Keratinocyte (primary cell): ENCODE data around the gene TMEM45A. TPM values are rescaled to one million over a fixed set of nuclear protein-coding genes. Genes with fewer than 3 reads are reported as not detected.

Source experiments
- DNase-seq: peaks from one replicate; pipeline ENCODE4 v3.0.0-alpha.2; 2011; ENCODE audit warnings: low read depth, missing footprints, low spot score
- FAIRE-seq: peaks from 2 replicates; lab custom pipeline; 2011; peaks lifted over from hg19 to GRCh38; lab: Jason Lieb, UNC
- H2AFZ ChIP-seq: 2 replicates; pipeline ENCODE4 v1.6.0; 2012; ENCODE audit warnings: low read length, control low read depth, inconsistent platforms; ENCODE audit not compliant: control insufficient read depth
- H3K27ac ChIP-seq: 2 replicates; pipeline ENCODE4 v1.5.1; 2011; ENCODE audit warnings: low read length; ENCODE audit not compliant: control insufficient read depth, insufficient read depth
- H3K27me3 ChIP-seq: 3 replicates; pipeline ENCODE4 v1.6.0; 2011; ENCODE audit warnings: low read length; ENCODE audit not compliant: control insufficient read depth, insufficient read depth; ENCODE audit errors: extremely low read depth
- H3K36me3 ChIP-seq, 2 experiments: 2 replicates in 1 of 2; 3 replicates in 1 of 2; pipeline ENCODE4 v1.5.1; 2011; ENCODE audit warnings: low read length in 2 of 2, mild to moderate bottlenecking in 1 of 2; ENCODE audit not compliant: control insufficient read depth in 2 of 2, insufficient read depth in 2 of 2; ENCODE audit errors: extremely low read depth in 1 of 2
- H3K4me1 ChIP-seq: 3 replicates; pipeline ENCODE4 v1.5.1; 2011; ENCODE audit warnings: low read length; ENCODE audit not compliant: control insufficient read depth, insufficient read depth; ENCODE audit errors: extremely low read depth
- H3K4me2 ChIP-seq: 3 replicates; pipeline ENCODE4 v1.6.0; 2011; ENCODE audit warnings: low read depth, low read length; ENCODE audit not compliant: control insufficient read depth, insufficient read depth; ENCODE audit errors: extremely low read depth
- H3K4me3 ChIP-seq, 3 experiments: fragments of 200-600 bp in 1 of 3; sonication (generic) in 1 of 3; 2 replicates in 2 of 3; 3 replicates in 1 of 3; pipeline ENCODE4 v1.5.1; 2011 to 2016; ENCODE audit warnings: low read length in 3 of 3, mild to moderate bottlenecking in 3 of 3, control low read depth in 2 of 3, inconsistent platforms in 1 of 3, low read depth in 1 of 3, mixed read lengths in 1 of 3, mixed run types in 1 of 3, moderate library complexity in 1 of 3; ENCODE audit not compliant: control insufficient read depth in 2 of 3, insufficient read depth in 2 of 3; ENCODE audit errors: extremely low read depth in 1 of 3
- H3K79me2 ChIP-seq: 2 replicates; pipeline ENCODE4 v1.6.0; 2012; ENCODE audit warnings: low read length; ENCODE audit not compliant: control insufficient read depth, insufficient read depth
- H3K9ac ChIP-seq: 3 replicates; pipeline ENCODE4 v1.6.0; 2011; ENCODE audit warnings: low read length; ENCODE audit not compliant: control insufficient read depth, insufficient read depth; ENCODE audit errors: extremely low read depth
- H3K9me1 ChIP-seq: 3 replicates; pipeline ENCODE4 v1.6.0; 2011; ENCODE audit warnings: low read length; ENCODE audit not compliant: control insufficient read depth, insufficient read depth; ENCODE audit errors: extremely low read depth
- H3K9me3 ChIP-seq: 2 replicates; pipeline ENCODE4 v1.5.1; 2012; ENCODE audit warnings: low read depth, low read length; ENCODE audit not compliant: control insufficient read depth
- H4K20me1 ChIP-seq: 3 replicates; pipeline ENCODE4 v1.6.0; 2011; ENCODE audit warnings: low read length; ENCODE audit not compliant: control insufficient read depth, insufficient read depth; ENCODE audit errors: extremely low read depth
- CTCF ChIP-seq, 3 experiments: IDR thresholded peaks in 1 of 3; conservative IDR thresholded peaks in 1 of 3; optimal IDR thresholded peaks in 1 of 3; 2 replicates in 2 of 3; 3 replicates in 1 of 3; pipeline versions ENCODE3 to v1.5.1; 2011; ENCODE audit warnings: low read length in 3 of 3, mild to moderate bottlenecking in 3 of 3, moderate library complexity in 2 of 3, control low read depth in 1 of 3, inconsistent platforms in 1 of 3; ENCODE audit not compliant: insufficient read depth in 2 of 3; ENCODE audit errors: extremely low read depth in 1 of 3
- EZH2 ChIP-seq: IDR thresholded peaks from one replicate; pipeline ENCODE4 v1.6.1; 2012; ENCODE audit warnings: inconsistent platforms, mild to moderate bottlenecking, low read length, moderate library complexity
- dilution Hi-C: fragments of 300-500 bp; cut with MboI; formaldehyde crosslinking; loops from one replicate; pipeline ENCODE4 v1.7.0; 2020; ENCODE audit warnings: low sequenced_read_pairs; ENCODE audit not compliant: extremely low pct_ligation_motif_present
- polyA plus RNA-seq, 5 experiments: library from polyadenylated mRNA; depleted of rRNA in 3 of 5; stranded (reverse) in 3 of 5; stranded (forward) in 1 of 5; unstranded in 1 of 5; fragments of >200 nt; gene quantifications; 1 replicate in 1 of 5; 2 replicates in 3 of 5; 3 replicates in 1 of 5; pipeline versions ENCODE4 v1.2.1 to v1.2.3, GENCODE V29; 2011 to 2012; ENCODE audit warnings: missing spikeins in 2 of 5, low read depth in 1 of 5, low replicate concordance in 1 of 5

The TMEM45A gene
- polyA plus RNA-seq, 1 donor (not counting 4 experiments of a cell fraction or from before 2014, with no cell fraction given), result 57.2 TPM

GRCh38 chr3:100615684-100616083, 123.3 kb downstream of the TMEM45A start:
- H4K20me1 ChIP-seq, result no peaks in the 10 kb centered on the region
- H3K4me2 ChIP-seq, result no peak overlapping the region
- no peak overlapping the region for H2AFZ ChIP-seq
- no peak for TF ChIP-seq CTCF (optimal IDR thresholded peaks at IDR 0.05 in 1 of 3, IDR thresholded peaks at IDR 0.05 in 1 of 3, conservative IDR thresholded peaks at IDR 0.05 in 1 of 3; ENCODE audit: extremely low read depth in 1 of 3, insufficient read depth in 2 of 3, low read length in 3 of 3)
- TF ChIP-seq EZH2, result no peak
- no peak overlapping the region for H3K9ac ChIP-seq
- no peaks in the 10 kb centered on the region for H3K4me1 ChIP-seq
- no peak for DNase-seq
- dilution Hi-C loops, result no loop called here
- no peak overlapping the region for H3K4me3 ChIP-seq
- H3K9me1 ChIP-seq, result no peaks in the 10 kb centered on the region
- H3K27ac ChIP-seq, result no peak overlapping the region
- FAIRE-seq, result no peak
- no peaks in the 10 kb centered on the region for H3K9me3 ChIP-seq
- no peaks in the 10 kb centered on the region for H3K36me3 ChIP-seq
- no peaks in the 10 kb centered on the region for H3K27me3 ChIP-seq
- H3K79me2 ChIP-seq, result no peaks in the 10 kb centered on the region

GRCh38 chr3:100621251-100621650, 128.8 kb downstream of the TMEM45A start:
- TF ChIP-seq CTCF (optimal IDR thresholded peaks at IDR 0.05 in 1 of 3, IDR thresholded peaks at IDR 0.05 in 1 of 3, conservative IDR thresholded peaks at IDR 0.05 in 1 of 3; ENCODE audit: extremely low read depth in 1 of 3, insufficient read depth in 2 of 3, low read length in 3 of 3) (no peak), EZH2 (no peak)
- DNase-seq (no peak), FAIRE-seq (no peak)
- no peaks in the 10 kb centered on the region for H3K79me2 ChIP-seq
- no peaks in the 10 kb centered on the region for H4K20me1 ChIP-seq
- H3K27ac ChIP-seq, result no peak overlapping the region
- H2AFZ ChIP-seq, result no peak overlapping the region
- H3K9ac ChIP-seq, result no peak overlapping the region
- dilution Hi-C loops, result no loop called here
- no peaks in the 10 kb centered on the region for H3K36me3 ChIP-seq
- H3K27me3 ChIP-seq, result no peaks in the 10 kb centered on the region
- no peaks in the 10 kb centered on the region for H3K9me1 ChIP-seq
- no peaks in the 10 kb centered on the region for H3K4me1 ChIP-seq
- no peak overlapping the region for H3K4me2 ChIP-seq
- no peak overlapping the region for H3K4me3 ChIP-seq
- H3K9me3 ChIP-seq, result no peaks in the 10 kb centered on the region

Other genes with a start within 250 kb of the TMEM45A start
- 23.3 to 42.4 TPM (median 35.3 TPM) in 3 replicates for gene TBC1D23, start 231.6 kb upstream of the TMEM45A start, polyA plus RNA-seq
- 79.1 to 118 TPM (median 98.6 TPM) in 3 replicates for gene NIT2, start 157.9 kb upstream of the TMEM45A start, polyA plus RNA-seq
- 26.2 to 40.8 TPM (median 26.2 TPM) in 3 replicates for gene TOMM70, start 91.5 kb upstream of the TMEM45A start, polyA plus RNA-seq
- 0.19 to 0.95 TPM (median 0.64 TPM) in 3 replicates for gene LNP1, start 91.1 kb upstream of the TMEM45A start, polyA plus RNA-seq
- gene ADGRG7, start 117.0 kb downstream of the TMEM45A start, polyA plus RNA-seq, result 0.03 to 0.06 TPM (median 0.03 TPM) in 3 replicates
- gene TFG, start 216.9 kb downstream of the TMEM45A start, polyA plus RNA-seq, result 110 to 247 TPM (median 177 TPM) in 3 replicates